Measurements from ENCODE around the gene KCNH8. TPM values are rescaled to one million over a fixed set of nuclear protein-coding genes. Genes with fewer than 3 reads are reported as not detected.
"Not testable (repeated sequence)": the region's sequence is repeated elsewhere in the genome, so short reads cannot be mapped to it uniquely, and the experiment has no call there.

Gene KCNH8
- total RNA-seq, 1 donor, result 1.0 TPM

- no peaks in the 10 kb centered on the region for H3K9me3 ChIP-seq (ENCODE audit: low read depth, low read length)
- no peak overlapping the region for H3K4me3 ChIP-seq (ENCODE audit: low read length)
- H3K27me3 ChIP-seq (ENCODE audit: insufficient read depth, low read length), result no peaks in the 10 kb centered on the region
- H3K4me1 ChIP-seq (ENCODE audit: insufficient read depth, low read length), result no peaks in the 10 kb centered on the region
These were observed 68.5 kb downstream of the KCNH8 start for GRCh38 chr3:19216669-19217337.

GRCh38 chr3:19220311-19220710, 72.0 kb downstream of the KCNH8 start:
- Histone ChIP-seq H3K4me3 (ENCODE audit: low read length) (no peak overlapping the region), H3K4me1 (ENCODE audit: insufficient read depth, low read length) (no peaks in the 10 kb centered on the region), H3K9me3 (ENCODE audit: low read depth, low read length) (no peaks in the 10 kb centered on the region), H3K27me3 (ENCODE audit: insufficient read depth, low read length) (no peaks in the 10 kb centered on the region)

- H3K27me3 ChIP-seq (ENCODE audit: insufficient read depth, low read length), result no peaks in the 10 kb centered on the region
- H3K4me3 ChIP-seq (ENCODE audit: low read length), result no peak overlapping the region
- H3K4me1 ChIP-seq (ENCODE audit: insufficient read depth, low read length), result no peaks in the 10 kb centered on the region
- H3K9me3 ChIP-seq (ENCODE audit: low read depth, low read length), result no peaks in the 10 kb centered on the region
These were observed 72.8 kb downstream of the KCNH8 start for GRCh38 chr3:19221081-19221480.

- H3K27me3 ChIP-seq (ENCODE audit: insufficient read depth, low read length), result no peaks in the 10 kb centered on the region
- no peaks in the 10 kb centered on the region for H3K4me1 ChIP-seq (ENCODE audit: insufficient read depth, low read length)
- H3K4me3 ChIP-seq (ENCODE audit: low read length), result no peak overlapping the region
- no peaks in the 10 kb centered on the region for H3K9me3 ChIP-seq (ENCODE audit: low read depth, low read length)
These were observed 78.2 kb downstream of the KCNH8 start for GRCh38 chr3:19226479-19226878.

- Histone ChIP-seq H3K27me3 (ENCODE audit: insufficient read depth, low read length) (no peaks in the 10 kb centered on the region), H3K9me3 (ENCODE audit: low read depth, low read length) (no peaks in the 10 kb centered on the region), H3K4me3 (ENCODE audit: low read length) (no peak overlapping the region)
These were observed 79.9 kb downstream of the KCNH8 start for GRCh38 chr3:19228167-19228566.

GRCh38 chr3:19229086-19229485, 80.8 kb downstream of the KCNH8 start:
- Histone ChIP-seq H3K27me3 (ENCODE audit: insufficient read depth, low read length) (no peaks in the 10 kb centered on the region), H3K4me1 (ENCODE audit: insufficient read depth, low read length) (no peaks in the 10 kb centered on the region), H3K4me3 (ENCODE audit: low read length) (no peak overlapping the region), H3K9me3 (ENCODE audit: low read depth, low read length) (no peaks in the 10 kb centered on the region)

More at GRCh38 chr3:19228167-19228566, 79.9 kb downstream of the KCNH8 start:
- no peaks in the 10 kb centered on the region for H3K4me1 ChIP-seq (ENCODE audit: insufficient read depth, low read length)

GRCh38 chr3:19229881-19230280, 81.6 kb downstream of the KCNH8 start:
- not testable (repeated sequence) for H3K27me3 ChIP-seq (ENCODE audit: insufficient read depth, low read length); H3K4me1 ChIP-seq (ENCODE audit: insufficient read depth, low read length); H3K4me3 ChIP-seq (ENCODE audit: low read length); H3K9me3 ChIP-seq (ENCODE audit: low read depth, low read length)

GRCh38 chr3:19231792-19232461, 83.6 kb downstream of the KCNH8 start:
- H3K4me3 ChIP-seq (ENCODE audit: low read length), result no peak overlapping the region
- no peaks in the 10 kb centered on the region for H3K9me3 ChIP-seq (ENCODE audit: low read depth, low read length)
- H3K4me1 ChIP-seq (ENCODE audit: insufficient read depth, low read length), result no peaks in the 10 kb centered on the region
- H3K27me3 ChIP-seq (ENCODE audit: insufficient read depth, low read length), result no peaks in the 10 kb centered on the region

- Histone ChIP-seq H3K27me3 (ENCODE audit: insufficient read depth, low read length) (no peaks in the 10 kb centered on the region), H3K4me3 (ENCODE audit: low read length) (no peak overlapping the region), H3K9me3 (ENCODE audit: low read depth, low read length) (no peaks in the 10 kb centered on the region), H3K4me1 (ENCODE audit: insufficient read depth, low read length) (no peaks in the 10 kb centered on the region)
These were observed 84.3 kb downstream of the KCNH8 start for GRCh38 chr3:19232566-19232965.

- not testable (repeated sequence) for H3K4me3 ChIP-seq (ENCODE audit: low read length); H3K27me3 ChIP-seq (ENCODE audit: insufficient read depth, low read length); H3K4me1 ChIP-seq (ENCODE audit: insufficient read depth, low read length); H3K9me3 ChIP-seq (ENCODE audit: low read depth, low read length)
These were observed 85.8 kb downstream of the KCNH8 start for GRCh38 chr3:19233882-19234784.

GRCh38 chr3:19248143-19248542, 99.8 kb downstream of the KCNH8 start:
- Histone ChIP-seq H3K4me1 (ENCODE audit: insufficient read depth, low read length) (no peaks in the 10 kb centered on the region), H3K27me3 (ENCODE audit: insufficient read depth, low read length) (no peaks in the 10 kb centered on the region), H3K4me3 (ENCODE audit: low read length) (no peak overlapping the region), H3K9me3 (ENCODE audit: low read depth, low read length) (peaks cover 8% of the 10 kb centered on the region)

GRCh38 chr3:19248767-19249166, 100.5 kb downstream of the KCNH8 start:
- Histone ChIP-seq H3K27me3 (ENCODE audit: insufficient read depth, low read length) (no peaks in the 10 kb centered on the region), H3K4me1 (ENCODE audit: insufficient read depth, low read length) (no peaks in the 10 kb centered on the region)

GRCh38 chr3:19250959-19251610, 102.8 kb downstream of the KCNH8 start:
- H3K27me3 ChIP-seq (ENCODE audit: insufficient read depth, low read length), result no peaks in the 10 kb centered on the region
- no peak overlapping the region for H3K4me3 ChIP-seq (ENCODE audit: low read length)
- H3K4me1 ChIP-seq (ENCODE audit: insufficient read depth, low read length), result no peaks in the 10 kb centered on the region
- H3K9me3 ChIP-seq (ENCODE audit: low read depth, low read length), result no peaks in the 10 kb centered on the region

More at GRCh38 chr3:19248767-19249166, 100.5 kb downstream of the KCNH8 start:
- no peak overlapping the region for H3K4me3 ChIP-seq (ENCODE audit: low read length)
- H3K9me3 ChIP-seq (ENCODE audit: low read depth, low read length), result peaks cover 8% of the 10 kb centered on the region

- H3K9me3 ChIP-seq (ENCODE audit: low read depth, low read length), result no peaks in the 10 kb centered on the region
- no peaks in the 10 kb centered on the region for H3K27me3 ChIP-seq (ENCODE audit: insufficient read depth, low read length)
- H3K4me3 ChIP-seq (ENCODE audit: low read length), result no peak overlapping the region
- no peaks in the 10 kb centered on the region for H3K4me1 ChIP-seq (ENCODE audit: insufficient read depth, low read length)
These were observed 105.9 kb downstream of the KCNH8 start for GRCh38 chr3:19254189-19254588.

All from mononuclear cell (primary cell).